ENCODE data around the gene SEMA6D.

The SEMA6D gene

DNA sequence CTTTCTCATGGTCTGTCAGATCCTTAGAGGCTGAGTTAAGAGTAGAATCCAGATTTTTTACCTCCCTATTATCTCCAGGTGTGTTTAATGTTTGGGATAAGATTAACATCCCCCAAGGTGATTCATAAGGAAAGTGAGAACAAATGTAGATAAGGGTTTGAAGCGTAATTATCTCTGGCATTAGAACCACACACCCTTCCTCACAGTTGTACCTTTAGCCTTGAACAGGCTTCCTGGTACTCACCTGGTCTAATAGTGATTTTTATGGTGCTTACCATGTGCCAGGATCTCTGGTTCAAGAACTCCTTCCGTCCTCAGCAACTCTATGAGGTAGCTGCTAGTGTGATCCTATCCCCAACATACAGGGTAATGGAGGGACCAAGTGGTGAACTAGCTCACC, 27.7 kb downstream of the SEMA6D start:
- DNase-seq (ENCODE audit: low read depth), result no peak
- H3K4me3 ChIP-seq (ENCODE audit: low read depth, low read length), result no peak overlapping the region
- TF ChIP-seq, protein P1, sequence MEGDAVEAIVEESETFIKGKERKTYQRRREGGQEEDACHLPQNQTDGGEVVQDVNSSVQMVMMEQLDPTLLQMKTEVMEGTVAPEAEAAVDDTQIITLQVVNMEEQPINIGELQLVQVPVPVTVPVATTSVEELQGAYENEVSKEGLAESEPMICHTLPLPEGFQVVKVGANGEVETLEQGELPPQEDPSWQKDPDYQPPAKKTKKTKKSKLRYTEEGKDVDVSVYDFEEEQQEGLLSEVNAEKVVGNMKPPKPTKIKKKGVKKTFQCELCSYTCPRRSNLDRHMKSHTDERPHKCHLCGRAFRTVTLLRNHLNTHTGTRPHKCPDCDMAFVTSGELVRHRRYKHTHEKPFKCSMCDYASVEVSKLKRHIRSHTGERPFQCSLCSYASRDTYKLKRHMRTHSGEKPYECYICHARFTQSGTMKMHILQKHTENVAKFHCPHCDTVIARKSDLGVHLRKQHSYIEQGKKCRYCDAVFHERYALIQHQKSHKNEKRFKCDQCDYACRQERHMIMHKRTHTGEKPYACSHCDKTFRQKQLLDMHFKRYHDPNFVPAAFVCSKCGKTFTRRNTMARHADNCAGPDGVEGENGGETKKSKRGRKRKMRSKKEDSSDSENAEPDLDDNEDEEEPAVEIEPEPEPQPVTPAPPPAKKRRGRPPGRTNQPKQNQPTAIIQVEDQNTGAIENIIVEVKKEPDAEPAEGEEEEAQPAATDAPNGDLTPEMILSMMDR (IDR thresholded peaks at IDR 0.05; ENCODE audit: control insufficient read depth, extremely low read depth, insufficient read depth), result no peak

DNA sequence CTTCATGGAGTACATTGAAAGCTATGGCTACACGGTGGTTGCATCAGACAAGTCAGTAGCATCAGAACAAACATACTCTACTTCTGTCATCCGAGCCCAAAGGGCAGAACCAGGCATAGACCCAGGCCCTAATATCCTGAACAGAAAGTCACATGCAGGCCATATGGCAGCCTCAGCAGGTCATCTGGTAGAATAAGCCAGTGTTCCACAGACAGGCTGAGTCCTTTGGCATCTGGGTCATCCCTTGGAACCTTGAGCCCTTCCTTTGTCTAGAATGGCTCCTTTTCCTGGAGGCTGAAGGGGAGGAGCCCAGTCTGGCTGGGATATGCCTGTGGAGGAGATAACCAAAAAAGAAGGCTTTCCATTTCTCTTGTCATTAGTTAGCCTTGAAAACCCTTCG, 29.2 kb downstream of the SEMA6D start:
- DNase-seq (ENCODE audit: low read depth), result no peak
- H3K4me3 ChIP-seq (ENCODE audit: low read depth, low read length), result no peak overlapping the region
- TF ChIP-seq, protein P1 (IDR thresholded peaks at IDR 0.05; ENCODE audit: control insufficient read depth, extremely low read depth, insufficient read depth), result no peak

DNA sequence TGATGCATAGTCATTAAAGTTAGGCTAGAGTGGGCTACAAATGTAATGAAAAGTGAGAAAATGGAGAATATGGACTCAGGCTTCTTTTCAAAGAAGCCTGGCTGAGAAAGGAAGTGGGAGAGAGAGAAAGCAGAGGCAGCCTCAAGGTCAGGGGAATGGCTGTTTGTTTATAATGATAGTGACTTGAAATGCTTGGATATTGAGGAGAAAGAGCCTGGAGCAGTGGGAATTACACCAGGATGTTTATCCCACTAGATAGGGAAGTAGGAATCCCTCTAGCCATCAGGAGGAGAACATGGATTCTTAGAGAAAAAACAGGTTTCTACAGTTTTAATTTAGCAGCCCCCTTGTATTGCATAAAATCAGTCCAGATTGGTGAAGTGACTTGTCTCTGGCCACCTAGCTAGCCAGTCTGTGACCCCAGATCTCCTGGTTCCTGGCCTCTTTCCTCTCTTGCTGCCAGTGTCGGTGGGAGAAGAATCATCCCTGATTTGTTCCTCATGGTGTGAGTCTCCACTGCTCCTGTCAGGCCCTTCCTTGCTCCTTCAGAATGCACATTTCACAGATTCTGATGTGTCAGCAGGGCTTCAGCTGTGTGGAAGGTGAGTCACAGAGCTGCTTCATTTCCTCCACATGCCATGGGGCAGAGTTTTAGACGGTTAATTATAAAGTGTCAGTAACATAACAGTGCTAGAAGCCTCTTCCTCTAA, 32.9 kb downstream of the SEMA6D start:
- H3K4me3 ChIP-seq (ENCODE audit: low read depth, low read length), result no peak overlapping the region
- no peak for DNase-seq (ENCODE audit: low read depth)
- TF ChIP-seq, protein P1 (IDR thresholded peaks at IDR 0.05; ENCODE audit: control insufficient read depth, extremely low read depth, insufficient read depth), result no peak

DNA sequence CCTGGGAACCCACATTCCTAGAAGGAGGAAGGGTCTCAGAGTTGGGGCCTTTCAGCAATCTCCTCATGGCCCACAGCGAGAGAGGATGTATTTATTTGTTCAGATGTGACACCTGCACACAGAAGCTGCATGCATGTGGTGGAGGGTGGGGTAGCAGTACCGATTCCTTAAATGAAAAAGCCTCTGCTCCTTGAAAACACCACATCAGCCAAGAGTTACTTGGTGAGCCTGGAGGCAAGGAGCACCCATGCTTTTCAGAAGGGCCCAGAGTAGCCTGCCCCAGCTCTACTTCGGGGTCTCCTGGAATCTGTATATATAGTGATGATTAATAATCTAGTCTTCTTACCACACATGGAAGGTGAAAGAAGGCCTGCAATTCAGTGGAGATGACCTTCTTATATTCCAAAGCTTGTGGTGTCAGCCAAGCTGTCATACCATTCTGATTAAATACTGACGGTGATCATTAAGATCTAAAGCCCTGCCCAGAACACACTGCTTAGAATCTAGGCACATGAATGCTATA, 33.5 kb downstream of the SEMA6D start:
- TF ChIP-seq, protein P1 (IDR thresholded peaks at IDR 0.05; ENCODE audit: control insufficient read depth, extremely low read depth, insufficient read depth), result no peak
- no peak for DNase-seq (ENCODE audit: low read depth)
- no peak overlapping the region for H3K4me3 ChIP-seq (ENCODE audit: low read depth, low read length)

DNA sequence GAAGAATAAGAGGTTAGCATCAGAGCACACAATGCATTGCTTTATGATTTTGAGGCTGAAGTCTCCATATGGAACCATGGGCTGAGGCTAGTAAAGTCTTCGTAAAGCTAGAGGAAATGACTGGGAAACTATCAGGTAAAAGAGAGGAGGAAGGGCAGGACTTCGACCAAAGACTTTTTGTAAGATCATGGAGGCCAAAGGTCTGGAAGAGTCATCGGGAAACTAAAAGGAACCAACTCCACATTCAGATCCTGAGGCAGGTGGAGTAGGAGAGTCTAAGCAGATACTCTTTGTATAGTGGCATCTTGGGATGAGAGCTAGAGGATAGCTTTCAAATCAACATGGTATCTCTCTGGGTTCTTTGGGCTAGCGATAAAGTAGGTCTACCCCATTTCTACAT, 36.3 kb downstream of the SEMA6D start:
- H3K4me3 ChIP-seq (ENCODE audit: low read depth, low read length), result no peak overlapping the region
- TF ChIP-seq, protein P1 (IDR thresholded peaks at IDR 0.05; ENCODE audit: control insufficient read depth, extremely low read depth, insufficient read depth), result no peak
- DNase-seq (ENCODE audit: low read depth), result no peak

DNA sequence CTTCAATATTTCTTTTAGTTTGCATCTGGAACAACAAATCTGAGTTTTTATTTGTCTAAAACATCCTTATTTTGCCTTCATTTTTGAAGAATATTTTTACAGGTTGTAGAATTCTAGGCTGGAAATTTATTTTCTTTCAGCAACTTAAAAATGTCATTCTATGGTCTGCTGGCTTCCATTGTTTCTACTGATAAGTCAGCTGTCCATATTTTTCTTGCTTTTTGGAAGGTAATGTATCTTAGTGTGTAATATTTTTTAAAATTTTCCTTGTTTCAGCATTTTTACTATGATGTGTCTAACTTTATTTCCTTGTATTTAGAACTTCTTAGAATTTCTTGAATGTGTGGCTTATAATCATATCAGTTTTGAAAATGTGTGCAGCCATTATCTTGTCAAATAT, 37.0 kb downstream of the SEMA6D start:
- TF ChIP-seq, protein P1 (IDR thresholded peaks at IDR 0.05; ENCODE audit: control insufficient read depth, extremely low read depth, insufficient read depth), result no peak
- H3K4me3 ChIP-seq (ENCODE audit: low read depth, low read length), result no peak overlapping the region
- no peak for DNase-seq (ENCODE audit: low read depth)

DNA sequence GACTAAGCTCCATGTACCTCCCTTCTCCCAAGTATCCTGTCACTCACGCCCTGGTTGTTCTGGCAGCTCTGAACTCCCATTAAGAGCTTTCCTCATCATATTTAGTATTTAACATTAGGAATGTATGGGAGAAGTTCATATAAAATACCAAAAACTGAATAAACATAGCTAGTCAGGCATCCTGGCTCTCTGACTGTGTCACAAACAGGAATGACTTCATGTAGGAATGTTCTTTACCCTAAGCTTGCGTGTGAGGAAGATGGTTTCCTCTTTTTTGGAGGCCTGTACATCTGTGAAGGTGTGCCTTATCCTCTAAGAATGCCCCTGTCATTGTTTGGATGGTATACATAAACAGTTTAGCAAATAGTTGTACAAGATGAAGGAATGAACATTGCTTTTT, 38.6 kb downstream of the SEMA6D start:
- DNase-seq (ENCODE audit: low read depth), result no peak
- H3K4me3 ChIP-seq (ENCODE audit: low read depth, low read length), result no peak overlapping the region
- TF ChIP-seq, protein P1 (IDR thresholded peaks at IDR 0.05; ENCODE audit: control insufficient read depth, extremely low read depth, insufficient read depth), result no peak

All from LNCaP clone FGC (cell line).